ENCODE data around the gene BORCS6.

- TF ChIP-seq, protein P1, sequence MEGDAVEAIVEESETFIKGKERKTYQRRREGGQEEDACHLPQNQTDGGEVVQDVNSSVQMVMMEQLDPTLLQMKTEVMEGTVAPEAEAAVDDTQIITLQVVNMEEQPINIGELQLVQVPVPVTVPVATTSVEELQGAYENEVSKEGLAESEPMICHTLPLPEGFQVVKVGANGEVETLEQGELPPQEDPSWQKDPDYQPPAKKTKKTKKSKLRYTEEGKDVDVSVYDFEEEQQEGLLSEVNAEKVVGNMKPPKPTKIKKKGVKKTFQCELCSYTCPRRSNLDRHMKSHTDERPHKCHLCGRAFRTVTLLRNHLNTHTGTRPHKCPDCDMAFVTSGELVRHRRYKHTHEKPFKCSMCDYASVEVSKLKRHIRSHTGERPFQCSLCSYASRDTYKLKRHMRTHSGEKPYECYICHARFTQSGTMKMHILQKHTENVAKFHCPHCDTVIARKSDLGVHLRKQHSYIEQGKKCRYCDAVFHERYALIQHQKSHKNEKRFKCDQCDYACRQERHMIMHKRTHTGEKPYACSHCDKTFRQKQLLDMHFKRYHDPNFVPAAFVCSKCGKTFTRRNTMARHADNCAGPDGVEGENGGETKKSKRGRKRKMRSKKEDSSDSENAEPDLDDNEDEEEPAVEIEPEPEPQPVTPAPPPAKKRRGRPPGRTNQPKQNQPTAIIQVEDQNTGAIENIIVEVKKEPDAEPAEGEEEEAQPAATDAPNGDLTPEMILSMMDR (IDR thresholded peaks at IDR 0.05), result no peak
- TF ChIP-seq ZFX (IDR thresholded peaks at IDR 0.05; ENCODE audit: borderline replicate concordance), result no peak
Observed at GRCh38 chr17:8152112-8152775, 37.7 kb downstream of the BORCS6 start, which contains the start of gene PER1.

Measured in 22Rv1 (cell line).